ENCODE results near the gene SUPV3L1. TPM values are rescaled to one million over a fixed set of nuclear protein-coding genes. Genes with fewer than 3 reads are reported as not detected.

Gene SUPV3L1
- total RNA-seq, 1 experiment from 2014 or later, result 55.3 TPM

DNA sequence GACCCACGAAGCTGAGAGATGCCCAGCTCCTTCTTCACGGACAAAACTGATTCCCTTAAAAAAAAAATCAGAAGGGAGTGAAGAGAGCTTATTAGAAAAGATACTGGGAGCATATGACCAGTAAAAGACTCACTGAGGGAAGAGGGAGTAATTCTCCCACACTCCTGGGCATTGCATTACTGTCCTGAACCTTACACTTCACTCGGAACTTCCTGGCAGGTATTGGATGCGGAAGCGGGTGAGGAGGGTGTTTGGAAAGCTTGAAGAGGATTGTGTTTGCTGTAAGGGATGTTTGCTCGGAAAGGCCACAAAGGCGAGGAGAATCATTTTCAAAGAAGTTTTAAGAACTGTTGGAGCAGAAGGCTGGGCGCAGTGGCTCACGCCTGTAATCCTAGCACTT is 40.5 kb downstream of the SUPV3L1 start:
- TF ChIP-seq EZH2 (IDR thresholded peaks at IDR 0.05; ENCODE audit: borderline replicate concordance, low read depth, low read length, poor library complexity, severe bottlenecking) (no peak), CTCF (conservative IDR thresholded peaks at IDR 0.05; ENCODE audit: low read depth, low read length) (no peak)
- H3K9me3 ChIP-seq (ENCODE audit: low read depth, low read length, poor library complexity, severe bottlenecking), result no peaks in the 10 kb centered on the region
- ChIA-PET CTCF (no interaction called here), POLR2A (ENCODE audit: low non-redundant PET) (no interaction called here)
- H3K27ac ChIP-seq (ENCODE audit: low read depth, low read length, poor library complexity, severe bottlenecking), result no peak overlapping the region
- H3K36me3 ChIP-seq (ENCODE audit: insufficient read depth, low read length, poor library complexity, severe bottlenecking), result no peaks in the 10 kb centered on the region
- H3K4me1 ChIP-seq (ENCODE audit: insufficient read depth, low read length, poor library complexity, severe bottlenecking), result peaks cover 36% of the 10 kb centered on the region
- intact Hi-C loops (cut with micrococcal nuclease; ENCODE audit: unreplicated experiment), result no loop called here
- no peak for DNase-seq (ENCODE audit: low spot score)
- no peak overlapping the region for H3K4me3 ChIP-seq (ENCODE audit: low read depth, low read length, poor library complexity, severe bottlenecking)
- H3K27me3 ChIP-seq (replicated peaks; ENCODE audit: insufficient read depth, low read depth, low read length, poor library complexity), result no peaks in the 10 kb centered on the region
- no TSS peak for BruUV-seq (replicated peaks)

DNA sequence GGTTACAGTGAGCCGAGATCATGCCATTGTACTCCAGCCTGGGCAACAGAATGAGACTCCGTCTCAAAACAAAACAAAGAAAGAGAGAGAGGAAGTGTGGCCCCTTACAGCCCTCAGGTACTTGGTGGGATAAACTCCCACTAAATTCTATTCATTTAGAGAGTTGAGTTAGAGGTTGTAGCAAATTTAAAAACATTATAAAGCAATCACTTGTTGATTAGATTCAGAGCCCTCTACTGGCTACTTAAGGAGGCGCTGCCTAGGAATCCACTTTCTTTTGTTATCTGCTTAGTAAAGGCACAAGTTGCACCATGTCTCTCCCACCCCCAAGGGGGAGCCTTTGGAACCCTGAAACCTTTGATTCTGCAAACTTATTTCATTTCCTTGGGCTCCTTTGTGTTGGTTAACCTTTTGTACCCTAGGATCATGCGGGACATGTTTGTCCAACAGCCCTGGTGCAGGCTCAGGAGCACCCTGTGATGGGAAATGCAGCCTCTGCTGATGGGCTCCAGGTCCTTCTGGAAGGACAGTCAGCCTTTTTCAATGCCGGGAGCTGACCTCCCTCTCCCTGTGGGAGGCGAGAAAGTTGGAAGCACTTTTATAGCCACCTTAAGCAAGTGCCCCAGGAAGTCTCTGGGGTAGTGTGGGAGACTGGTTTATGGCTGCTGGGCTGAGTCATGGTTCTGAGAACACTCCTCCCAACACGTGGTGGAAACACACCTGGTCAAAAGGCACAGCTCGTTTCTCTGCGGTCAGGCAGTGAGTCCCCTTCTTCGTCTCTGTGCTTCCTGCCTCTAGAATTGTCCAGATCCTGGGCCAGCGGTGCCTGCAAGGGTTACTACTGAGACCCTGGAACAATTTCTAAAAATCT is 42.4 kb downstream of the SUPV3L1 start:
- peak overlapping the region; percentile 33 for H3K27ac ChIP-seq (ENCODE audit: low read depth, low read length, poor library complexity, severe bottlenecking)
- TF ChIP-seq EZH2 (IDR thresholded peaks at IDR 0.05; ENCODE audit: borderline replicate concordance, low read depth, low read length, poor library complexity, severe bottlenecking), result no peak
- peak; percentile 82 for TF ChIP-seq CTCF (conservative IDR thresholded peaks at IDR 0.05; ENCODE audit: low read depth, low read length)
- peak; percentile 81 for DNase-seq (ENCODE audit: low spot score)
- H3K9me3 ChIP-seq (ENCODE audit: low read depth, low read length, poor library complexity, severe bottlenecking), result no peaks in the 10 kb centered on the region
- no peaks in the 10 kb centered on the region for H3K27me3 ChIP-seq (replicated peaks; ENCODE audit: insufficient read depth, low read depth, low read length, poor library complexity)
- intact Hi-C loops (cut with micrococcal nuclease; ENCODE audit: unreplicated experiment), result loop anchor here (1.0 kb wide), 1 partner anchor 42 kb away; the partner anchor contains the start of gene SUPV3L1
- ChIA-PET POLR2A (ENCODE audit: low non-redundant PET) (no interaction called here), CTCF (interaction anchor here (0.7 kb wide), 1 partner anchor 303 kb away, joined by 5 read pairs; no protein-coding TSS in a partner anchor)
- H3K36me3 ChIP-seq (ENCODE audit: insufficient read depth, low read length, poor library complexity, severe bottlenecking), result no peaks in the 10 kb centered on the region
- no peak overlapping the region for H3K4me3 ChIP-seq (ENCODE audit: low read depth, low read length, poor library complexity, severe bottlenecking)
- H3K4me1 ChIP-seq (ENCODE audit: insufficient read depth, low read length, poor library complexity, severe bottlenecking), result peaks cover 21% of the 10 kb centered on the region
- BruUV-seq (replicated peaks), result no TSS peak

DNA sequence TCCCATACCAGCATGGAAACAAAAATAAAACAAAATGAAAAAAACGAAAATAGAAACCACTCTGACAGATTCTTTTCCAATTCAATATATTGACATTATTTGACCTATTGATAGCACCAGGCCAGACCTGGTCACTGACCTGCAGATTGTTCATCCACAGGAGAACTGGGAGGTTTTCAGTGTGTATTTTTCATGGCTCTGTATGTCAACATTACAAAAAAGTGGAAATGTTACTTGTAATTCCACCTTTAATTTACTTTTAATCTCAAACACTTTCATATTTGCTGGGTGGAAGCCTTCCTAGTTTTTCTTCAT is 43.0 kb downstream of the SUPV3L1 start:
- DNase-seq (ENCODE audit: low spot score), result no peak
- Histone ChIP-seq H3K27me3 (replicated peaks; ENCODE audit: insufficient read depth, low read depth, low read length, poor library complexity) (no peaks in the 10 kb centered on the region), H3K36me3 (ENCODE audit: insufficient read depth, low read length, poor library complexity, severe bottlenecking) (no peaks in the 10 kb centered on the region), H3K27ac (ENCODE audit: low read depth, low read length, poor library complexity, severe bottlenecking) (peak overlapping the region; percentile 33), H3K4me3 (ENCODE audit: low read depth, low read length, poor library complexity, severe bottlenecking) (no peak overlapping the region), H3K4me1 (ENCODE audit: insufficient read depth, low read length, poor library complexity, severe bottlenecking) (peaks cover 15% of the 10 kb centered on the region), H3K9me3 (ENCODE audit: low read depth, low read length, poor library complexity, severe bottlenecking) (no peaks in the 10 kb centered on the region)
- POLR2A ChIA-PET (ENCODE audit: low non-redundant PET), result no interaction called here
- no TSS peak for BruUV-seq (replicated peaks)
- no peak for TF ChIP-seq EZH2 (IDR thresholded peaks at IDR 0.05; ENCODE audit: borderline replicate concordance, low read depth, low read length, poor library complexity, severe bottlenecking)
- no peak for TF ChIP-seq CTCF (conservative IDR thresholded peaks at IDR 0.05; ENCODE audit: low read depth, low read length)
- CTCF ChIA-PET, result interaction anchor here (0.7 kb wide), 1 partner anchor 302 kb away, joined by 5 read pairs; no protein-coding TSS in a partner anchor
- intact Hi-C loops (cut with micrococcal nuclease; ENCODE audit: unreplicated experiment), result no loop called here
